Neural cell (in vitro differentiated cells): ENCODE results near the gene PRKCE. TPM values are rescaled to one million over a fixed set of nuclear protein-coding genes. Genes with fewer than 3 reads are reported as not detected.

Experiments
- H2AFZ ChIP-seq: fragments of 200-600, 300-800 bp; sonication (generic), shearing (Covaris generic); 2 replicates; pipeline ENCODE4 v1.6.0; 2014; ENCODE audit warnings: low read depth, mild to moderate bottlenecking, antibody characterized with exemption, low read length, moderate library complexity
- H3F3A ChIP-seq: fragments of 200-600 bp; shearing (Covaris generic); 2 replicates; pipeline ENCODE4 v1.6.1; 2016; ENCODE audit warnings: mild to moderate bottlenecking, moderate library complexity, mixed read lengths, antibody characterized with exemption, low read length; ENCODE audit not compliant: insufficient read depth, poor library complexity, severe bottlenecking
- H3K27ac ChIP-seq: fragments of 200-600, 300-800 bp; sonication (generic), shearing (Covaris generic); 2 replicates; pipeline ENCODE4 v1.5.1; 2014; ENCODE audit warnings: mild to moderate bottlenecking, low read length, moderate library complexity
- H3K27me3 ChIP-seq: fragments of 300-800, 200-600 bp; sonication (generic), shearing (Covaris generic); 2 replicates; pipeline ENCODE4 v1.6.0; 2014; ENCODE audit warnings: mild to moderate bottlenecking, low read depth, low read length, moderate library complexity; ENCODE audit not compliant: insufficient read depth
- H3K36me3 ChIP-seq: fragments of 300-800, 200-600 bp; sonication (generic), shearing (Covaris generic); 2 replicates; pipeline ENCODE4 v1.5.1; 2014; ENCODE audit warnings: mild to moderate bottlenecking, antibody characterized with exemption, low read length, moderate library complexity; ENCODE audit not compliant: insufficient read depth
- H3K4me2 ChIP-seq: fragments of 300-800, 200-600 bp; sonication (generic), shearing (Covaris generic); 2 replicates; pipeline ENCODE4 v1.6.0; 2014; ENCODE audit warnings: mild to moderate bottlenecking, low read length
- H3K4me3 ChIP-seq: fragments of 300-800, 200-600 bp; sonication (generic), shearing (Covaris generic); 2 replicates; pipeline ENCODE4 v1.5.1; 2014; ENCODE audit warnings: mild to moderate bottlenecking, low read length, moderate library complexity
- H3K79me2 ChIP-seq: fragments of 200-600 bp; shearing (Covaris generic); replicated peaks from 2 replicates; pipeline ENCODE4 v1.6.0; 2014; ENCODE audit warnings: mild to moderate bottlenecking, low read length, moderate library complexity; ENCODE audit not compliant: insufficient read depth
- H3K9ac ChIP-seq: fragments of 300-800, 200-600 bp; sonication (generic), shearing (Covaris generic); 2 replicates; pipeline ENCODE4 v1.6.1; 2016; ENCODE audit warnings: mild to moderate bottlenecking, low read length, mixed read lengths
- H3K9me2 ChIP-seq: fragments of 200-600 bp; shearing (Covaris generic); 2 replicates; pipeline ENCODE4 v1.6.1; 2016; ENCODE audit warnings: mild to moderate bottlenecking, low read length, mixed read lengths; ENCODE audit not compliant: insufficient read depth
- H3K9me3 ChIP-seq: fragments of 200-600, 300-800 bp; sonication (generic), shearing (Covaris generic); 2 replicates; pipeline ENCODE4 v1.6.1; 2016; ENCODE audit warnings: mild to moderate bottlenecking, mixed run types, low read length, moderate library complexity, mixed read lengths
- H4K20me1 ChIP-seq: fragments of 200-600 bp; shearing (Covaris generic); 2 replicates; pipeline ENCODE4 v1.6.1; 2016; ENCODE audit warnings: mild to moderate bottlenecking, mixed run types; ENCODE audit not compliant: insufficient read depth
- EP300 ChIP-seq: fragments of 450-650 bp; conservative IDR thresholded peaks from 2 replicates; pipeline ENCODE4 v1.6.1; 2014; ENCODE audit warnings: antibody characterized with exemption, mild to moderate bottlenecking, moderate library complexity; ENCODE audit not compliant: poor library complexity, severe bottlenecking
- EZH2 ChIP-seq: fragments of 200-600, 300-800 bp; shearing (Covaris generic), sonication (generic); IDR thresholded peaks from 2 replicates; pipeline ENCODE4 v1.6.1; 2014; ENCODE audit warnings: antibody characterized with exemption, low read length, borderline replicate concordance, mild to moderate bottlenecking; ENCODE audit not compliant: insufficient read depth, poor library complexity, severe bottlenecking
- MXI1 ChIP-seq: fragments of 450-650 bp; conservative IDR thresholded peaks from 2 replicates; pipeline ENCODE4 v1.6.1; 2014; ENCODE audit warnings: antibody characterized with exemption, mild to moderate bottlenecking; ENCODE audit not compliant: poor library complexity, severe bottlenecking
- POLR2AphosphoS5 ChIP-seq: IDR thresholded peaks from 2 replicates; pipeline ENCODE4 v1.6.1; 2012
- RAD21 ChIP-seq: fragments of 450-650 bp; conservative IDR thresholded peaks from 2 replicates; pipeline ENCODE4 v1.6.1; 2014; ENCODE audit warnings: antibody characterized with exemption, mild to moderate bottlenecking, moderate library complexity
- SMC3 ChIP-seq: fragments of 450-650 bp; conservative IDR thresholded peaks from 2 replicates; pipeline ENCODE4 v1.6.1; 2014; ENCODE audit warnings: antibody characterized with exemption, mild to moderate bottlenecking, moderate library complexity; ENCODE audit not compliant: poor library complexity
- TAF1 ChIP-seq: IDR thresholded peaks from 2 replicates; pipeline ENCODE4 v1.6.1; 2012; ENCODE audit warnings: low read depth
- polyA plus RNA-seq: library from polyadenylated mRNA; depleted of rRNA; stranded (reverse); fragments of >200 nt; gene quantifications from 2 replicates; pipeline ENCODE4 v1.2.3, GENCODE V29; 2014
- TF ChIP-seq, protein P1 (sequence below): fragments of 450-650 bp; IDR thresholded peaks from 2 replicates; pipeline ENCODE4 v1.5.1; 2014; ENCODE audit warnings: antibody characterized with exemption, mild to moderate bottlenecking, moderate library complexity; ENCODE audit not compliant: poor library complexity, severe bottlenecking
- TF ChIP-seq, protein P2 (sequence below): IDR thresholded peaks from 2 replicates; pipeline ENCODE4 v1.6.1; 2012; ENCODE audit warnings: borderline replicate concordance

The PRKCE gene
- polyA plus RNA-seq, 1 donor from 2014 or later = 5.4 TPM

DNA sequence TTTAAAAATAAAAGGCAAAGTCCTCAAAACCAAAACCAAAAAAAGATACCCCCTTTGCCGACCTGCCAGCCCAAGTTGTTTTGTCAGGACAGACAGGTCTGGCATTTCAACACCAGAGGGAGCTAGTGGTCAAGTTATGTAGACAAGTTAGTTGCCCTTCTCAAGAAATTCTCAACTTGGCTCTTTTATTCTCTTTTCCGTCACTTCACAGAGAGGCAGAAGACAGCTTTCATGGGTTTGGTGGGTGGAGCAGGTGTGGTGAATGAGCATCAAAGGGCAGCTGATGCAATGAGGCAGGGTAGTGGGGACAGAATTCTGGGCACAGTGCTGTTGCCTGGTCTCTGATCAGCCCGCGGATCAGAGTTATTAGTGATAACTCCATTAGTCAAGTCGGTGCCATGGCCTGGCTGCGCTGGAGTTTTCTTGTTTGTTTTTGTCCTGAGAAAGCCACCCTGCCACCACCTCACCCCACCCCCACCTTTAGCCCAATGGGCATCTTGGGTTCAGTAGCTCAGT is 342.1 kb downstream of the PRKCE start:
- no peak overlapping the region for H3K4me3 ChIP-seq
- H3F3A ChIP-seq = no peaks in the 10 kb centered on the region
- H3K9me2 ChIP-seq = no peaks in the 10 kb centered on the region
- H3K27ac ChIP-seq = no peak overlapping the region
- no peaks in the 10 kb centered on the region for H4K20me1 ChIP-seq
- TF ChIP-seq MXI1 (no peak), SMC3 (peak; percentile 77), RAD21 (peak; percentile 73)
- TF ChIP-seq, protein P1, sequence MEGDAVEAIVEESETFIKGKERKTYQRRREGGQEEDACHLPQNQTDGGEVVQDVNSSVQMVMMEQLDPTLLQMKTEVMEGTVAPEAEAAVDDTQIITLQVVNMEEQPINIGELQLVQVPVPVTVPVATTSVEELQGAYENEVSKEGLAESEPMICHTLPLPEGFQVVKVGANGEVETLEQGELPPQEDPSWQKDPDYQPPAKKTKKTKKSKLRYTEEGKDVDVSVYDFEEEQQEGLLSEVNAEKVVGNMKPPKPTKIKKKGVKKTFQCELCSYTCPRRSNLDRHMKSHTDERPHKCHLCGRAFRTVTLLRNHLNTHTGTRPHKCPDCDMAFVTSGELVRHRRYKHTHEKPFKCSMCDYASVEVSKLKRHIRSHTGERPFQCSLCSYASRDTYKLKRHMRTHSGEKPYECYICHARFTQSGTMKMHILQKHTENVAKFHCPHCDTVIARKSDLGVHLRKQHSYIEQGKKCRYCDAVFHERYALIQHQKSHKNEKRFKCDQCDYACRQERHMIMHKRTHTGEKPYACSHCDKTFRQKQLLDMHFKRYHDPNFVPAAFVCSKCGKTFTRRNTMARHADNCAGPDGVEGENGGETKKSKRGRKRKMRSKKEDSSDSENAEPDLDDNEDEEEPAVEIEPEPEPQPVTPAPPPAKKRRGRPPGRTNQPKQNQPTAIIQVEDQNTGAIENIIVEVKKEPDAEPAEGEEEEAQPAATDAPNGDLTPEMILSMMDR = peak; percentile 73
- no peak overlapping the region for H3K9ac ChIP-seq
- no peaks in the 10 kb centered on the region for H3K79me2 ChIP-seq
- H3K4me2 ChIP-seq = no peak overlapping the region
- no peaks in the 10 kb centered on the region for H3K36me3 ChIP-seq
- H3K9me3 ChIP-seq = no peaks in the 10 kb centered on the region
- no peaks in the 10 kb centered on the region for H3K27me3 ChIP-seq
- no peak overlapping the region for H2AFZ ChIP-seq

DNA sequence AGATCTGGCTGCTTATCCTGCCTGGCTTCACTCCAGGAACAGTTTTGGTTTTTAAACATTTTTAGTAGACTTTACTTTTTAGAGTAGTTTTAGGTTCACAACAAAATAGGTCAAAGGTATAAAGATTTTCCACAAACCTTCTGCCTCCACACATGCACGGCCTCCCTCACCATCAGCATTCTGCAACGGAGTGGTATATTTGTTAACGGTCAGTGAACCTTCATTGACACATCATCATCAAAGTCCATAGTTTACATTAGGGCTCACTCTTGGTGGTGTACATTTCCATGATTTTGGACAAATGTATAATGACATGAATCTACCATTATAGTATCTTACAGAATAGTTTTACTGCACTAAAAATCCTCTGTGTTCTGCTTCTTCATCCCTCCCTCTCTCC is 342.6 kb downstream of the PRKCE start:
- H3F3A ChIP-seq = no peaks in the 10 kb centered on the region
- H3K27me3 ChIP-seq = no peaks in the 10 kb centered on the region
- no peaks in the 10 kb centered on the region for H3K9me3 ChIP-seq
- no peak overlapping the region for H3K4me2 ChIP-seq
- no peak overlapping the region for H3K9ac ChIP-seq
- no peaks in the 10 kb centered on the region for H3K79me2 ChIP-seq
- H3K27ac ChIP-seq = no peak overlapping the region
- H3K4me3 ChIP-seq = no peak overlapping the region
- TF ChIP-seq TAF1 = no peak
- TF ChIP-seq EP300 = no peak
- no peak for TF ChIP-seq POLR2AphosphoS5
- TF ChIP-seq, protein P2, sequence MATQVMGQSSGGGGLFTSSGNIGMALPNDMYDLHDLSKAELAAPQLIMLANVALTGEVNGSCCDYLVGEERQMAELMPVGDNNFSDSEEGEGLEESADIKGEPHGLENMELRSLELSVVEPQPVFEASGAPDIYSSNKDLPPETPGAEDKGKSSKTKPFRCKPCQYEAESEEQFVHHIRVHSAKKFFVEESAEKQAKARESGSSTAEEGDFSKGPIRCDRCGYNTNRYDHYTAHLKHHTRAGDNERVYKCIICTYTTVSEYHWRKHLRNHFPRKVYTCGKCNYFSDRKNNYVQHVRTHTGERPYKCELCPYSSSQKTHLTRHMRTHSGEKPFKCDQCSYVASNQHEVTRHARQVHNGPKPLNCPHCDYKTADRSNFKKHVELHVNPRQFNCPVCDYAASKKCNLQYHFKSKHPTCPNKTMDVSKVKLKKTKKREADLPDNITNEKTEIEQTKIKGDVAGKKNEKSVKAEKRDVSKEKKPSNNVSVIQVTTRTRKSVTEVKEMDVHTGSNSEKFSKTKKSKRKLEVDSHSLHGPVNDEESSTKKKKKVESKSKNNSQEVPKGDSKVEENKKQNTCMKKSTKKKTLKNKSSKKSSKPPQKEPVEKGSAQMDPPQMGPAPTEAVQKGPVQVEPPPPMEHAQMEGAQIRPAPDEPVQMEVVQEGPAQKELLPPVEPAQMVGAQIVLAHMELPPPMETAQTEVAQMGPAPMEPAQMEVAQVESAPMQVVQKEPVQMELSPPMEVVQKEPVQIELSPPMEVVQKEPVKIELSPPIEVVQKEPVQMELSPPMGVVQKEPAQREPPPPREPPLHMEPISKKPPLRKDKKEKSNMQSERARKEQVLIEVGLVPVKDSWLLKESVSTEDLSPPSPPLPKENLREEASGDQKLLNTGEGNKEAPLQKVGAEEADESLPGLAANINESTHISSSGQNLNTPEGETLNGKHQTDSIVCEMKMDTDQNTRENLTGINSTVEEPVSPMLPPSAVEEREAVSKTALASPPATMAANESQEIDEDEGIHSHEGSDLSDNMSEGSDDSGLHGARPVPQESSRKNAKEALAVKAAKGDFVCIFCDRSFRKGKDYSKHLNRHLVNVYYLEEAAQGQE = no peak
- no peak for TF ChIP-seq MXI1
- TF ChIP-seq RAD21 = no peak
- TF ChIP-seq, protein P1 = no peak
- no peak for TF ChIP-seq EZH2
- TF ChIP-seq SMC3 = no peak
- no peaks in the 10 kb centered on the region for H3K9me2 ChIP-seq
- H2AFZ ChIP-seq = no peak overlapping the region
- H4K20me1 ChIP-seq = no peaks in the 10 kb centered on the region
- H3K36me3 ChIP-seq = no peaks in the 10 kb centered on the region
